GM18870 (cell line): ENCODE measurements around the gene ZMYND11.
"Not testable (repeated sequence)": the region's sequence is repeated elsewhere in the genome, so short reads cannot be mapped to it uniquely, and the experiment has no call there.

ENCODE experiments used
- ATAC-seq: cut with Tn5 transposase; IDR thresholded peaks from one replicate; pipeline ENCODE4 v1.9.1; 2021; ENCODE audit warnings: moderate library complexity; ENCODE audit not compliant: unreplicated experiment

Gene ZMYND11

DNA sequence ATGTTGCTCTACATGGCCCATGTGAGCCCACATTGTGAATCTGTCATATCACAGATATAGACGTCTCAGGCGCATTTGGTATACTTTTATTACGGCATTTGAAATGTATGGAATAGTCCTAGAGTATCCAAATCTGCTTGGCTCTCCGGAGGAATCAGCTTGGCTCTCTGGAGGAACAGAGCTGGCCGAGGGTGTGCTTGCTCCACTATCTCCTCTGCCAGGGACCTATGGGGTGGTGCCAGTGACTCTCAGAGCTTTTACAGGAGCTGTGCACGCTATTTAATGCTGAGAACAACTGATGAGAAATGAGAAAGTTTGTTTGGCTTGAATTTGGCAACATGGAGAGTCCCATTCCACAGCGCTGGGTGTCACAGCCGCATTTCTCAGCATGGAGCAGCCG, 144.0 kb downstream of the ZMYND11 start:
- no peak for ATAC-seq

DNA sequence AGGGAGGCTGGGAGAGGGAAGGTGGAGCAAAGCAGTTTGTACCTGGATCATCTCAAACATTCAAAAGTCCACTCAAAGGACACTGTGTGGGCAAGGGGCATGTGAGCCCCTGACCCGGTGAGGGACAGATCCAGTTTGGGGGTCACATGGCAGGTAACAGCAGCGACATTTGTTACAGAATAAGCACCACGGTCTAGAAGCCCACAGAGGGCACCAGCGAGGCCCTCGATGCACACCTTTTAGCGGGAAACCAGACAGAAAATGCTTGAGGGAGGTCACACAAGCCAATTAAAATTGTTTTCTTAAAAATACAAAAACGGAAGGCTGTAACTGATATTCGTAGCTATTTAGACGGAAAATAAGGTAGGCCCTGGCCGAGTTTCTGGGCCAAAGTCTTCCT, 144.4 kb downstream of the ZMYND11 start:
- ATAC-seq, result no peak

DNA sequence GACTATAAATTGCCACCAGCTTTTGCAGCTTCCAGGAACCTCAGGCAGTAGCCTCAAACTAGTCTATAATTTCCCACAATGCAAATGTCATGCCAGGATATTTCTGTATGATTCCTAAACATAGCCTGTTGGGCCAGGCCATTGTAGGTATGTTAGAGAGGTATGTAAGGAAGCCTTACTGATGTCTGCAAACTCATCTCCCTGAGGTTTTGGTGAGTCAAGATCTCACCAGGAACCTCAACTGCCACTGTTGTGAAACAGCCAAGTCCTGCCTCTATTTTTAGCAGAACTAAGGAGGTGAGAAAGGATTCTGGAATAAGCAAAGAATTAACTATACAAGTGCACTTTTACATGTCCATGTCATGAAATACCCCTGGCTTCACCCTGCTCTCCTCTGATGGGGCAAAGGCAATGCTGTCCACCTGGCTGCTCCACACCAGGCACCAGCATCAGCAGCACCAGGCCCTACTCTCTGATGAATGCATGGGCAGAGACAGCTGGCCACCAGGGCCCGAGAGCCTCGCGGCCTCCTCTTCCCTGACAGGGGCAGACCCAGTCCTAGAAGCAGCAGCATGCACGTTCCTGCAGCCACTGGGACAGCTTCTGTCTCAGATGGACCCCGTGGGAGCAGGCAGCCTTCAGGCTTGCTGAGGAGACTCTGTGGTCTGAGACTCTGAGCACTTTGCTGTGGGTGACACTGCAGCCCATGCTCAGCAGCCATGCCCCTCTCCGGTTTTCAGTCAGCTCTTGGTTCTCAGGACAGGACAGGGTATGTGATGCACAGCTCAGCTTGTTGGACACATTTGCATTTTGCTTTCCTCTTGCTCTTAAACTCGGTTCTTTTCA, 147.3 kb downstream of the ZMYND11 start:
- no peak for ATAC-seq

DNA sequence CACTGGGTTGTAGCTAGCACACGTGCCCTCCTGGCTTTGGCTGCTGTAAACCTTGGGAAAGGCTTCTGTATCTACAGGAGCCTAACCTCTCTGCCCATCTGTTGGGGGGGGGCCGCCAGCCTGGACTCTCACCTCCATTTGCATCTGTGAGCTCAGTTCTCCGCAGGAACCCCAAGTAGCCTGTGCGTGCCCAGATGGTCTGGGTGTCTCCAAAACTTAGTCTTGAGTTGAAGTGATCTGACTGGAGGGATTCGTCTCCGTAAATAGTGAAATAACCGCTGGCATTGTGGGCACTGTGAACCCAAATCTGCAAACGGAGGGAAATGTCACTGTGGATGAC, 147.9 kb downstream of the ZMYND11 start:
- ATAC-seq, result no peak

DNA sequence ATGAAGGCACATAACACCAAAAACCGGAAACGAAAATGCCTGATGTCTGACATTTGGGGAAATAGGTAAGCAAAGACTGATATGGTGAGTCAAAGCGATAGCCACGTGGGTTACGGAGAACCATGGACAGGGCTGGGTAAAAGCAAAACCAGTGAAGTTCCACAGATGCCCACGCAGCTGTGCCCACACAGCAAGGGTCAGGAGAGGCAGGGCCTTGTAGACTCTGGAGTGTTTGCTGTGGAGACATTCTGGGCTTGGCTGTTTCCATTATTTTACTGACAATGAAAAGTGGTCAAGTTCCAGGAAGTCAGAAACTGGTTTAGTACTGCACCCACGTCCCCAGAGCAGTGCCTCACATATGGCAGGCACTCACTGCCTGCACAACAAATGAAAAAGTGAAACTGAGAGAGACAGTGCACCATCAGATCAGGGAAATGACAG, 148.7 kb downstream of the ZMYND11 start:
- peak; percentile 82 for ATAC-seq

DNA sequence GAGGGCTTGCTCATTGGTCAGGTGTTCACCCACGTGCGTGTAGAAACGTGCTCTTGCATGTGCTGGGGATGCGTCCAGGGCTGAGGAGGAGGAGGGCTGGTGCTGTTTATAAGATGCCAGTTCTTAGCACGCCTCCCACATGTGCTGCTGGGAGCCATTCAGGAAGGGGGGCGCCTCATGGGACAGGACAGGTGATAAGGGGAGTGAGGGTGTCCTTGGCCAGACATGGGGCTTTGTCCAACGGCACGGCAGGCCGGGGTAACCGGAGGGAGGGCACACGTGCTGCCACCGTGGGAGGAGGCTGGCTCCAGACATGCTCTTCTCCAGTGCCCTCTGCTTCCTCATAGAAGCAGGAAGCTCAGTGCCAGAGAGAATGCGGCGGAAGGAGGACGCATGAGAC, 150.0 kb downstream of the ZMYND11 start:
- ATAC-seq, result no peak

DNA sequence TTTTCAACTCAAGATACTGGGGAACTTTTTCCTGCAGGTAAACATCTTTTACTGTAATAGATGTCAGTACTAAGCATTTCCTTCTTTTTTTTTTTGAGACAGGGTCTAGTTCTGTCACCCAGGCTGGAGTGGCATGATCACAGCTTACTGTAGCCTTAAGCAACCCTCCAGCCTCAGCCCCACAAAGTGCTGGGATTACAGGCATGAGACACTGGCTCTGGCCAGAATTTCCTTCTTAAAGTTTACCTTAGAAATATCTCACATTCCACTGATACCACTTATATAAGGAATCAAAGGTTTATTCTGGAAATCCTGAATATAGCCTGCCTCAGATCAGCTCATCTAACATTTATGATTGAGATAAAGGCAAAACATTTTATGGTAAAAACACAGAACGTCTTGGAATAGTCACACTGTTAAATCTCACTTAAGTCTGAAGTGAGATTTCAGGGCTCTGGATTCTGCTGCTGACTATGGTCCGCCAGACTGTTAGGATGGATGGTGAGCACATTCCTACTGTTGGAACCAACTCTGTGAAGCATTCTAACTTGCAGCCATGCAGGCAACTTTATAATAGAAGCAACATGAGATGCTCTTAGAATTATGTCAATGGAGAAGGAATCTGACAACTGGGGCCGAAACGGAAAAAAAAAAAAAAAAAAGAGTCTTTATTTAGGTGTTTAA, 151.9 kb downstream of the ZMYND11 start:
- no peak for ATAC-seq

DNA sequence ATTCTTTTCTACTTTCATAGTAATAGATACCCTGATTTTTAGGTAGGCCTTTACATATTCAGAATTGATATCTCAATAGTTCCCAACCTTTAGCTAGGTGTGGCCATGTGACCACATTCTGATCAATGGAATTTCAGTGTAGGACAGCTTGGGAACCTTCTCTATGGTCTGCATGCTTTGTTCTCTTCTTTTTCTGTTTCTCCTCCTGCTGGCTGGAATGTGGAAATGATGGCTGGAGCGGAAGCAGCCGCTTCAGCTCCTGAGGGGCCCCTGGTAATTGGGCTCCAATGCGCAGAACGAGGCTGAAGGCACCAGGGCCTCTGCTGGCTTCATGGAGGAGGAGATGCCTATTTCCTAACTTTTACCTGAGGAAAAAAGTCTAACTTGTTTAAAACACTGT, 152.6 kb downstream of the ZMYND11 start:
- no peak for ATAC-seq

DNA sequence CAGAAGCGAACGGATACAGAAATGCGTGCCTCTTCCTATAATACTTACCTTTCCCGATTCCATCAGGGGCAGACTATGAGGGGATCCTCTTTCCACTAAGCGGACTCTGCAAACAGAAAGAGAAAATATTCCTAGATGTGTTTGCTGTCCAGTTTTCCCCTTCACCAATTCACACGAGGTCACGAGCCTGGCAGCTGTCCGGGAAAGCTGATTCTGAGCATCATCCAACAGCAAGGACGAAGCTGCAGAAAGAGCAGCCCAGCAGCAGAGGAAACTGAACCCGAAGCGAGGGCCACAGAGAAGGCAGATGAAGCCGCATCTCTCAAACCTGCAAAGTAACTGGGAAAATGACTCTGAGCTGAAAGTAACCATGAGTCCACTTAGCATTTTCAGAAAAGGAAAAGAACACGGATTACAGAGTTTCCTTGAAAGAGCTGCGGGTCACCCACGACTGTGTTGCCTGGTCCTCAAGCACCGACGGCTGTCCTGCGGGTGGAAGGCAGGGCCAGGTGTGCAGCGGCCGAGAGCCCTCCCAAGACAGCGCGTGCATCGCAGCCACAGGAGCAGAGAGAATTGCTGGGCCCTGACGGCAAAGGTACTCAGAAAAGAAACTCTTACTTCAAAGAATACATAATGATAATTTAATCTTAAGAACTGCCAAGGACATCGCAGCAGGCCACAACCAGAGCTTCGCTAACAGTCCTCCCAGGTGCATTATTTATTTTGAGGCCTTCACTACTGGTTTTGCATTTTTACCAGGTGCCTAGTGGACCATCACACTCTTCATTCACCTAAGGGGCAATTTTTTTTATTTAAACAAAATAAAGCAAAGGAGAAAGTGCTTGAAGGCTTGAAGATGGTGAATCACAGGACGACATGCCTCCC, 153.3 kb downstream of the ZMYND11 start:
- no peak for ATAC-seq

DNA sequence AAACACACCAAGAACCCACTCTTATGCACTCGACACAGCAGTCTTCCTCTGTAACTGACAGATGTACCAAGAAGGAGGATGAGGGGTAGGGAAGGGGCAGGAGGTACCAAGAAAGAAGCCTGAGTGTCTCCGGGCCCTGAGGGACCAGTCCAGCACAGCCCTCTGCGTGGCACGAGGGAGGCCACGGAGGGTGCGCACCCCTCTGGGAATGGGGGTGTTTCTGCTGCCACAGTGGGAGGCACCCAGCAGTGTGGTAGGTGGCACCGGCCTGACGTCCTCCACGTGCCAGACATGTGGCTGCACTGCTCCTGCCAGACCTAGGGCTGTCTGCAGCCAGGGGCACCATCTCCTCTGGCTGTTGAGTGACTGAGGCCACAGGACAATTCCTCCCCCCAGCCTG, 154.3 kb downstream of the ZMYND11 start:
- no peak for ATAC-seq

DNA sequence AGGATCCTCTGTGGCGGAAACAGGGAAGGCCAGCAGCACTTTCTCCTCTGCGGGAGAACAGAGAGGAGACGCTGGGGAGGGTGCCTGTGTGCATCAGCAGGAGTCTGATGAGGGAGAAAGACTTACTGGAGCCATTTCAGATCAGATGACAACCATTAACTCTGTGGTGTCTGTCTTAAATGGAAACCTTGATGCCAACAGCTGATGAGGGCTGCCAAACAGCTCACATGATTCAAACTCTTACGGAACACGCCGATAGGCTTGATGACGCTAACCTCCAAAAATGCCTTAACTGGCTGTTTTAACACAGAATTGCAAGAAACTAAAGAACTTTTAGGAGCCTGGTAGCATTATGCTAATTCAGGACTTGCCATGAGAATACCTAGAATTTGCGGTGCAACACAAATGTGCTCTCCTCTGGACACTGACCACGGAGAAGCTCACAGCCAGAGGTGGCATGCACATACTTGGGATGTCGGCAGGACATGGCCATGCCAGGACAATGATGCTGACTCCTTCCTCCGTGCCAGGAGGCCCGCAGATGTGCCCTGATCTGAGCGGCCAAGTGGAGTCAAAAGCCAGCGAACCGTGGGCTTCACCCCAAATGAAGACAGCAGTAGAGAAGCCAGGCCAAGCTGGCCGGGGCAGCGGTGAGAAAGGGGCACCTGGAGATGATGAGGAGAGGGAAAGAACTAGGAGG, 154.9 kb downstream of the ZMYND11 start:
- ATAC-seq, result no peak

DNA sequence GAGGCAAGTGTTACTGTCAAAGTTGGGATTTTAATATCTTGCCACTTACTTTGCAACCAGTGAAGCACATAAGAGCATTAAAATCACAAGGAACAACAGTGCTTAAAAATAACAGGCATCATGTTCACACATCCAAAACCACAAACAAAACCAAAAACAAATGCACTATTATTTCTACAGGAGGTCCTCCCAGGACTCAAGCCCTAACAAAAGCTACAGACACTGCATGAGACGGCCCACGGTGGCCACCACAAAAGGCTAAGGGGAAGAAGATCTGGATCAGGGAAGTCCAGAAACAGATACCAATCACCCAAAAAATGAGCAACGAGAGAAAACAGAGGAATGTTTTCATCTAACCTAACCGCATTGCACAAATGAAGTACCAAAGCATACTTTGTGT, 158.4 kb downstream of the ZMYND11 start:
- no peak for ATAC-seq

DNA sequence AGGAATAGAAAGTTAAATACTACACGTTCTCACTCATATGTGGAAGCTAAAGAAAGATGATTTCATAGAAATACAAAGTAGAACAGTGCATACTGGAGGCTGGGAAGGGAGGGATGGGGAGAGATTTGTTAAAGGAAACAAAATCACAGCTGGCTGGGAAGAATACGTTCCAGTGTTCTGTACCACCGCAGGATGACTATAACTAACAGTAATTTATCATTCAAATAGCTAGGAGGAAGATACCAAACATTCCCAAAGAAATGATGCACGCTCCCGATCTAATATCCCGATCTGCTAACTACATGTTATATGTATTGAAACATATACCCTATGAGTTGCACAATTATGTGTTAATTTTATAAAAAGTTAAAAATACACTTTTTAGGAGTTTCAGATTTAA, 162.3 kb downstream of the ZMYND11 start:
- ATAC-seq, result no peak

DNA sequence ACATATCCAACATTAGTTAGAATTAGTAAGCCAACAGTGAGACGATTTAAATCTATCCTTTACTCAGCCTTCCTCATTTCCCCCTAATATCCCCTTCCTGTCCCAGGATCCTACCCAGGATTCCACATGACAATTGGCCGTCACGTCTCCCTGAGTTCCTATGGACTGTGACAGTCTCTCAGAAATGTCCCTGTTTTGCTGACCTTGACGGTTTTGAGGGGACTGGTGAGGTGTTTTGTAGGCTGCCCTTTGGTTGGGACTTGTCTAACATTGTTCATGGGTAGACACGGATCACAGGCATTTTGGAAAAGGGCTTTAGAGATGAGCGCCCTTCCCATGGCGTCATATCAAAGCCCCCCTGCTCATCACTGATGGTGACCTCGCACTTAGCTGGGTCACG, 162.8 kb downstream of the ZMYND11 start:
- no peak for ATAC-seq

DNA sequence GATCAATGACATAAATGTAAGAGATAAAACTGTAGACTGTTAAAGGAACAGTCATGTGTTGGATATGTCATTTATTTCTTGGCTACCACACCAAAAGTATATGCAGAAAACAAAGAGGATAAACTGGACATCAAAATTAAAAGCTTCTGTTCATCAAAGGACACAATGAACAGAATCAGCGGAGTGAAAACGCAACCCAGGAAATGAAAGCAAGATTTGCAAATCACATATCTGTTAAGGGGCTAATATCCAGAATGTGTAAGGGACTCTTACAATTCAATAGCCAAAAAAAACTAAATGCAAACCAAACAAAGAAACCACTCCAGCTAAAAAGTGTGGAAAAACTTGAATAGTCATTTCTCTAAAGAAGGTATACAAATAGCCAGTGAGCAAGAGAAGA, 164.3 kb downstream of the ZMYND11 start:
- ATAC-seq, result no peak

DNA sequence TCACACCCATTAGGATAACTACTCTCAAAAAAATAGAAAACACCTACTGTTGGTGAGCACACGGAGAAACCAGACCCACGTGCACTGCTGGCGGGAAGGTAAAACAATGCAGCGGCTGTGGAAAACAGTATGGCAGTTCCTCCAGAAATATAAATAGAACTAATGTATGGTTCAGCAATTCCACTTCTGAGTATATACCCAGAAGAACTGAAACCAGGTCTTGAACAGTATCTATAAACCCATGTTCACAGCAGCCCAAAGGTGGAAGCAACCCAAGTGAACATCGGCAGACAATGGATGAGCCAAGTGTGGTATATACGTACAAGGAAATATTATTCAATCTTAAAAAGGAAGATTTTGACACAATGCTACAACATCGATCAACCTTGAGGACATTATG, 164.7 kb downstream of the ZMYND11 start:
- no peak for ATAC-seq

DNA sequence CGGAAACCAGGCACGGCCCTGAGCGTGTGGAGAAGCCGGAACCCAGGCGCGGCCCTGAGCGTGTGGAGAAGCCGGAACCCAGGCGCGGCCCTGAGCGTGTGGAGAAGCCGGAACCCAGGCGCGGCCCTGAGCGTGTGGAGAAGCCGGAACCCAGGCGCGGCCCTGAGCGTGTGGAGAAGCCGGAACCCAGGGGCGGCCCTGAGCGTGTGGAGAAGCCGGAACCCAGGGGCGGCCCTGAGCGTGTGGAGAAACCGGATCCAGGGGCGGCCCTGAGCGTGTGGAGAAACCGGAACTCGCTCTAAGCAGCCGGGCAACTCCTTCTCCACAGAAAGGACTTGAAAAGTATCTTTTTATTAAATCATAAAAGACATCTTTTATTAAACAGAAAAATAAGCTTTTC, 165.3 kb downstream of the ZMYND11 start:
- ATAC-seq, result not testable (repeated sequence)

DNA sequence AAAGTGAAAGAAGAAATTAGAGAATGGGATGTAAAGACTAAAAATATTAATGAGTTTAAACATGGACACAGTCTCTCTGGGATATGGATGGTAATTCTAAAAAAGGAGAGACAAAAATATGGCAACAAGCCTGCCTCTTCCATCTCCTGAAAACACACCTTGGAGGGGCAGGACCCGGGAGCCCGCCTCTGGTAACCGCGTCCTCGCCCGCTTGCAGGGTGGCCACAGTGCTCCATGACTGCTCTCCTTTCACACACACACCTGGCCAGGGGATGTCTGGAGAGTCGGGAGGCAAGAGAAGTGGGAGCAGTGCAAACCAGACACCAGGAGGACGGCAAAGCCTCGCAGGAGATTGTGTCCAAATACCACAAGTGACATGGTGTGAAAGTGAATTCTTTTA, 166.3 kb downstream of the ZMYND11 start:
- no peak for ATAC-seq
